ENCODE results near the gene BMP3. TPM values are rescaled to one million over a fixed set of nuclear protein-coding genes. Genes with fewer than 3 reads are reported as not detected.
"Not testable (repeated sequence)": the region's sequence is repeated elsewhere in the genome, so short reads cannot be mapped to it uniquely, and the experiment has no call there.

The BMP3 gene
- not detected for total RNA-seq

GRCh38 chr4:81030061-81030980 is at the start of gene BMP3:
TSS of gene BMP3 (plus strand) at chr4:81030708. CDS start at chr4:81031285, 577 bp downstream.
- Mint-ChIP-seq H3K4me1 (peaks cover 16% of the 10 kb centered on the region), H3K27me3 (peaks cover 72% of the 10 kb centered on the region), H3K27ac (no peak within 1 kb of the TSS), H3K4me3 (peak within 1 kb of the TSS; percentile 48), H3K9me3 (no peaks in the 10 kb centered on the region), H3K36me3 (ENCODE audit: low read depth) (no peaks in the 10 kb centered on the region)
- POLR2A ChIA-PET, result no interaction called here
- no peak for DNase-seq
- CTCF ChIA-PET, result interaction anchor here (0.5 to 2.2 kb wide), 4 partner anchors 9 to 693 kb away, joined by 3 to 5 read pairs (median 4); no protein-coding TSS in a partner anchor

DNA sequence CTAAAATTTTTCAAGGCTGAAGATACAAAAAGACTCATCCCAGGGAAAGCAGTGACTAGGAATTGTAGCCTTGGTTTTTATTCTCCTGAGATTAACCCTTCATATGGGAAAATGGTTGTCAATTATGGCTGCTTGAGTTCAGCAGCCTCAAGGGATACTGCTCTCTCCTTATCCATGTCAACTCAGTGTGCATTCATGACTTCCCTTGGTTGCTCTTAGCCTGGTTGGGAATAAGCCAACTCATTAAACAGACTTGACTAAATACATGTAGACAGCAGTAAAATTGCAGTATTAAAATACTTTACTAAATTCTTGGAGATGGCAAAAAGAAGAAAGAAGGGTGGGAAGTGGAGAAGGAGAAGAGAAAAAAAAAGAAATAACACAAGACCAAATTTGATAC is 44.5 kb upstream of the BMP3 start:
- ChIA-PET CTCF (no interaction called here), POLR2A (no interaction called here)
- no peak for DNase-seq
- Mint-ChIP-seq H3K4me3 (no peak overlapping the region), H3K36me3 (ENCODE audit: low read depth) (no peaks in the 10 kb centered on the region), H3K27me3 (no peaks in the 10 kb centered on the region), H3K27ac (no peak overlapping the region), H3K9me3 (no peaks in the 10 kb centered on the region), H3K4me1 (no peaks in the 10 kb centered on the region)

DNA sequence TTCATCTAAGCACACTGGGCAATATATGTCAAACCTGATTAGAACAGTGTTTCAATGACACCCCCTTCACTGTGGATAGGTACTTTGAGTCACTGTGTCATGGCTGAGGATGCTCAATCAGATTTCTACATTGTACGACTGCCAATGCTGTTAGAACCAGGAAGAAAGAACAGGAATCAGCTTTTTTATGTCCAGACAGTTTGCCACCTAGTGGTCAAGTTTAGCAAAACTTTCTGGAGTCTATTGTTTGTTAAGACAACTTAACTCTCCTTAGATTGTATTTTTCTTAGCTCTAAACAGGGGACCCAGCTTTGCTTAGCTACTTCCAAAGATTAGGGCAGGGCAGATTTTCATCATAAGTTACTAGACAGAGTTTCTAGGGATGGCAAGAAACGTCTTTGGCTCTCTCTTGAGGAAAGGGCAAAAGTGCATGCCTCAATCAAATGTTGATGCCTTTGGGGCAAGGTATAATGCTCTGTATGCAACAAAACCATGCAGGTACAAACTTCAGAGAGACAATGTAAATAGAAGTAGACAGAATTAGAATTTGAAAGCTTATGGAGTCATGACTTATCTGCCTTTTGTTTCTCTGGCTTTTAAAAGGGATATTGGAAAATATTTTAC is 40.5 kb upstream of the BMP3 start:
- no peaks in the 10 kb centered on the region for H3K27me3 Mint-ChIP-seq
- no peak overlapping the region for H3K27ac Mint-ChIP-seq
- DNase-seq, result peak; percentile 39
- no peaks in the 10 kb centered on the region for H3K4me1 Mint-ChIP-seq
- POLR2A ChIA-PET, result no interaction called here
- H3K9me3 Mint-ChIP-seq, result no peaks in the 10 kb centered on the region
- CTCF ChIA-PET, result no interaction called here
- no peaks in the 10 kb centered on the region for H3K36me3 Mint-ChIP-seq (ENCODE audit: low read depth)
- H3K4me3 Mint-ChIP-seq, result no peak overlapping the region

DNA sequence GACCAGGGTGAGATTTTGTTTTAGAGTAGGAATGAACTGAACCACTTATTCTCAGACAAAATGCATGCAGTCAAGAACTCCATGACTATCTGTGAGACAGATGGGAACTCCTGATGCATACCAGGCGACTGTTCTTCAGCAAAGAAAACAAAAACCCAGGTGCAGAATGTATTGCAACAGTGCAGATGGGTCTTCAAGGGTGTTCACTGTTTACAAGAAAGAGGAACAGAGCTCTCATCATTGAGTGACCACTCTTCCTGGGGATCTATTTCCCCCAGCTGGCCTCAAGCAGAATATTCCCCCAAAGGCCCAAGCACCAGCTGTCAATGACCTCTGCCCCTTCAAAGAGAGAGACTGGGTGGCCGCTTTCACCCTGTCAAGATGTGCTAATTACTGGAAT is 39.7 kb upstream of the BMP3 start:
- ChIA-PET CTCF (no interaction called here), POLR2A (no interaction called here)
- Mint-ChIP-seq H3K36me3 (ENCODE audit: low read depth) (no peaks in the 10 kb centered on the region), H3K27me3 (no peaks in the 10 kb centered on the region), H3K4me3 (no peak overlapping the region), H3K4me1 (no peaks in the 10 kb centered on the region), H3K9me3 (no peaks in the 10 kb centered on the region), H3K27ac (no peak overlapping the region)
- DNase-seq, result no peak

GRCh38 chr4:80999943-81000342 is 30.6 kb upstream of the BMP3 start:
- no peaks in the 10 kb centered on the region for H3K36me3 Mint-ChIP-seq (ENCODE audit: low read depth)
- DNase-seq, result no peak
- H3K4me3 Mint-ChIP-seq, result no peak overlapping the region
- no peak overlapping the region for H3K27ac Mint-ChIP-seq
- H3K9me3 Mint-ChIP-seq, result no peaks in the 10 kb centered on the region
- no peaks in the 10 kb centered on the region for H3K4me1 Mint-ChIP-seq
- peaks cover 8% of the 10 kb centered on the region for H3K27me3 Mint-ChIP-seq
- POLR2A ChIA-PET, result no interaction called here
- CTCF ChIA-PET, result no interaction called here

- POLR2A ChIA-PET, result no interaction called here
Measured at GRCh38 chr4:81003597-81004111, 26.9 kb upstream of the BMP3 start.

GRCh38 chr4:81007417-81007816 is 23.1 kb upstream of the BMP3 start:
- no peaks in the 10 kb centered on the region for H3K36me3 Mint-ChIP-seq (ENCODE audit: low read depth)
- H3K9me3 Mint-ChIP-seq, result peaks cover 7% of the 10 kb centered on the region
- no peak overlapping the region for H3K27ac Mint-ChIP-seq
- no peak overlapping the region for H3K4me3 Mint-ChIP-seq
- DNase-seq, result no peak
- POLR2A ChIA-PET, result no interaction called here
- H3K27me3 Mint-ChIP-seq, result peaks cover 11% of the 10 kb centered on the region
- no peaks in the 10 kb centered on the region for H3K4me1 Mint-ChIP-seq
- CTCF ChIA-PET, result no interaction called here

More at GRCh38 chr4:81003597-81004111, 26.9 kb upstream of the BMP3 start:
- Mint-ChIP-seq H3K9me3 (peaks cover 5% of the 10 kb centered on the region), H3K4me1 (no peaks in the 10 kb centered on the region), H3K36me3 (ENCODE audit: low read depth) (no peaks in the 10 kb centered on the region), H3K27ac (no peak overlapping the region), H3K4me3 (no peak overlapping the region), H3K27me3 (peaks cover 11% of the 10 kb centered on the region)
- DNase-seq, result no peak
- CTCF ChIA-PET, result interaction anchor here (0.6 kb wide), 1 partner anchor 12 kb away, joined by 3 read pairs; no protein-coding TSS in a partner anchor

GRCh38 chr4:81016566-81016965 is 13.9 kb upstream of the BMP3 start:
- H3K4me1 Mint-ChIP-seq; H3K9me3 Mint-ChIP-seq; DNase-seq; POLR2A ChIA-PET; CTCF ChIA-PET; H3K27me3 Mint-ChIP-seq; H3K36me3 Mint-ChIP-seq (ENCODE audit: low read depth); H3K4me3 Mint-ChIP-seq; H3K27ac Mint-ChIP-seq: not testable (repeated sequence)

- no peak overlapping the region for H3K4me3 Mint-ChIP-seq
- ChIA-PET POLR2A (no interaction called here), CTCF (no interaction called here)
Measured at GRCh38 chr4:81019006-81019405, 11.5 kb upstream of the BMP3 start.

DNA sequence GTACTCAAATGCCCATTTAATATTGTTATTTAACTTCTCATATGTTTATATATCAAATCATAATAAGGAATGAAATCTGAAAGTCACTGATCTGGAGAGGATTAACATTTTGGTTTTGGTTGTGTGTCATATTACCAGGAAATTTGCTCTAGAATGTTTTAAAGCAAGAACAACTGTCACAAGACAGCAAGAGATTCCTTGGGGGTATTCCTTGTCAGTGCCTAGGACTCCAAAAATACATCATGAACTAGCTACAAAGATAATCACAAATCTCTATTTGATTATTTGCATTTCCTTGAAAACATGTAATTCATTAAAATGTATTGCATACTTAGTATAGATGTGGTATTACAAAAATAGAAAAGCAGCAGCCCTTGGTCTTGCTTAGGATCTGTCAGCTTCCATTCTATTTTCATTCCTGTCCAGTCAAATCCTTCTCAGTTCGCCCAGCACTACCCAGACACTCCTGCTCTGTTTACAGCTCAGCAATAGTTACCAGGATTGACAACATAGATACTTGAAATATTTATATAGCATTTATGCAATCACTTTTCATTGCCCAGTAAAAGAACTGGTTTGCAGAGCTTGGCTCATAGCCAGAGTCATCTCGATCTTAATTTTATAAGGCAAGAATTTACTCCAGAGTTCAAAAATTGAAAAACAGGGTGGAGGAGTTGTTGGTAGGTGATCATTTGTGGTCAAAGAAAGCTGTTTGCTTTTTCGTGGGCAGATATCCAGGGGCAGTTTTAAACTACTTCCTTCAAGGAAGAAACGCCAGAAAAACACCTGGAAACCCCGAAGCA is 9.2 kb upstream of the BMP3 start:
- no peaks in the 10 kb centered on the region for H3K9me3 Mint-ChIP-seq
- peaks cover 10% of the 10 kb centered on the region for H3K27me3 Mint-ChIP-seq
- H3K27ac Mint-ChIP-seq, result no peak overlapping the region
- POLR2A ChIA-PET, result no interaction called here
- no peak for DNase-seq
- H3K4me3 Mint-ChIP-seq, result no peak overlapping the region
- H3K4me1 Mint-ChIP-seq, result no peaks in the 10 kb centered on the region
- CTCF ChIA-PET, result no interaction called here
- no peaks in the 10 kb centered on the region for H3K36me3 Mint-ChIP-seq (ENCODE audit: low read depth)

More at GRCh38 chr4:81019006-81019405, 11.5 kb upstream of the BMP3 start:
- Mint-ChIP-seq H3K4me1 (no peaks in the 10 kb centered on the region), H3K36me3 (ENCODE audit: low read depth) (no peaks in the 10 kb centered on the region), H3K9me3 (no peaks in the 10 kb centered on the region), H3K27ac (no peak overlapping the region), H3K27me3 (peaks cover 4% of the 10 kb centered on the region)
- DNase-seq, result no peak

GRCh38 chr4:81021981-81022380 is 8.5 kb upstream of the BMP3 start:
- Mint-ChIP-seq H3K36me3 (ENCODE audit: low read depth) (no peaks in the 10 kb centered on the region), H3K27me3 (peaks cover 17% of the 10 kb centered on the region)
- CTCF ChIA-PET, result no interaction called here

GRCh38 chr4:81023484-81023883 is 7.0 kb upstream of the BMP3 start:
- no peak overlapping the region for H3K4me3 Mint-ChIP-seq
- no peaks in the 10 kb centered on the region for H3K36me3 Mint-ChIP-seq (ENCODE audit: low read depth)
- peaks cover 26% of the 10 kb centered on the region for H3K27me3 Mint-ChIP-seq
- ChIA-PET CTCF (no interaction called here), POLR2A (no interaction called here)
- H3K9me3 Mint-ChIP-seq, result no peaks in the 10 kb centered on the region
- no peak overlapping the region for H3K27ac Mint-ChIP-seq
- H3K4me1 Mint-ChIP-seq, result no peaks in the 10 kb centered on the region
- DNase-seq, result no peak

More at GRCh38 chr4:81021981-81022380, 8.5 kb upstream of the BMP3 start:
- Mint-ChIP-seq H3K9me3 (no peaks in the 10 kb centered on the region), H3K27ac (no peak overlapping the region), H3K4me3 (no peak overlapping the region), H3K4me1 (no peaks in the 10 kb centered on the region)
- POLR2A ChIA-PET, result no interaction called here
- DNase-seq, result no peak

All from activated CD4-positive, alpha-beta T cell treated with anti-CD3 and anti-CD28 coated beads, Interleukin-2, amount 10 ng/mL, durations not matched to agents 7 days and 5 days (primary cell).